GM23338 (cell line): ENCODE data around the gene ACY1. TPM values are rescaled to one million over a fixed set of nuclear protein-coding genes. Genes with fewer than 3 reads are reported as not detected.

Experiments
- ATAC-seq: fragments of 200-7000 bp; cut with Tn5 transposase; 3 replicates; pipeline ENCODE4 v1.9.1; 2020
- DNase-seq: peaks from one replicate; pipeline ENCODE4 v3.0.0-alpha.2; 2015; ENCODE audit warnings: low spot score
- H2AFZ ChIP-seq: fragments of 200-600 bp; sonication (generic); 2 replicates; pipeline ENCODE4 v1.8.0; 2016; ENCODE audit warnings: antibody characterized with exemption, mild to moderate bottlenecking, moderate library complexity
- H3F3A ChIP-seq: fragments of 200-600 bp; sonication (generic); replicated peaks from 2 replicates; pipeline ENCODE4 v1.8.0; 2017; ENCODE audit warnings: antibody characterized with exemption, mixed run types, low read depth
- H3K27ac ChIP-seq: fragments of 200-600 bp; sonication (generic); 2 replicates; pipeline ENCODE4 v1.6.1; 2016; ENCODE audit warnings: low read depth
- H3K27me3 ChIP-seq: fragments of 200-600 bp; sonication (generic); 2 replicates; pipeline ENCODE4 v1.8.0; 2016; ENCODE audit warnings: mild to moderate bottlenecking, mixed run types, moderate library complexity; ENCODE audit not compliant: insufficient read depth
- H3K36me3 ChIP-seq: fragments of 200-600 bp; sonication (generic); 2 replicates; pipeline ENCODE4 v1.8.0; 2016; ENCODE audit warnings: mild to moderate bottlenecking; ENCODE audit not compliant: insufficient read depth
- H3K4me1 ChIP-seq: fragments of 200-600 bp; sonication (generic); 2 replicates; pipeline ENCODE4 v1.8.0; 2016; ENCODE audit warnings: mild to moderate bottlenecking, moderate library complexity; ENCODE audit not compliant: insufficient read depth
- H3K4me2 ChIP-seq: fragments of 200-600 bp; sonication (generic); 2 replicates; pipeline ENCODE4 v1.7.1; 2017; ENCODE audit warnings: mixed run types
- H3K4me3 ChIP-seq: fragments of 200-600 bp; sonication (generic); 2 replicates; pipeline ENCODE4 v1.6.1; 2016; ENCODE audit warnings: mixed run types
- H3K79me2 ChIP-seq: fragments of 200-600 bp; sonication (generic); replicated peaks from 2 replicates; pipeline ENCODE4 v1.8.0; 2017; ENCODE audit warnings: mild to moderate bottlenecking; ENCODE audit not compliant: insufficient read depth
- H3K9me2 ChIP-seq: fragments of 200-600 bp; sonication (generic); 2 replicates; pipeline ENCODE4 v1.8.0; 2017; ENCODE audit not compliant: insufficient read depth
- H4K20me1 ChIP-seq: fragments of 200-600 bp; sonication (generic); replicated peaks from 2 replicates; pipeline ENCODE4 v1.8.0; 2017; ENCODE audit warnings: mild to moderate bottlenecking; ENCODE audit not compliant: insufficient read depth
- H3K27ac Mint-ChIP-seq: 2 replicates; pipeline ENCODE4 v1.8.0; 2020; ENCODE audit warnings: inconsistent platforms, mild to moderate bottlenecking, moderate library complexity, mixed read lengths
- H3K27me3 Mint-ChIP-seq: 3 replicates; pipeline ENCODE4 v1.8.0; 2022; ENCODE audit warnings: low read depth, mild to moderate bottlenecking, moderate library complexity, mixed read lengths, inconsistent platforms; ENCODE audit not compliant: insufficient read depth, poor library complexity
- H3K36me3 Mint-ChIP-seq: 3 replicates; pipeline ENCODE4 v1.8.0; 2021; ENCODE audit warnings: low read depth, mild to moderate bottlenecking, inconsistent platforms, moderate library complexity, mixed read lengths
- H3K4me1 Mint-ChIP-seq: 3 replicates; pipeline ENCODE4 v1.8.0; 2020; ENCODE audit warnings: mild to moderate bottlenecking, inconsistent platforms, mixed read lengths
- H3K4me3 Mint-ChIP-seq: 3 replicates; pipeline ENCODE4 v1.8.0; 2021; ENCODE audit warnings: moderate library complexity, mild to moderate bottlenecking, inconsistent platforms, mixed read lengths
- H3K9me3 Mint-ChIP-seq: 3 replicates; pipeline ENCODE4 v1.8.0; 2020; ENCODE audit warnings: moderate library complexity, mild to moderate bottlenecking, inconsistent platforms, mixed read lengths
- JUNB ChIP-seq: IDR thresholded peaks from one replicate; pipeline ENCODE4 v1.6.1; 2016; ENCODE audit warnings: antibody characterized with exemption; ENCODE audit not compliant: unreplicated experiment
- NANOG ChIP-seq: IDR thresholded peaks from 2 replicates; pipeline ENCODE4 v1.6.1; 2016; ENCODE audit warnings: antibody characterized with exemption, borderline replicate concordance
- POLR2AphosphoS5 ChIP-seq: IDR thresholded peaks from 2 replicates; pipeline ENCODE4 v1.6.1; 2016; ENCODE audit warnings: antibody characterized with exemption, low read depth
- ZNF331 ChIP-seq: fragments of 250-450 bp; sonication (Bioruptor Pico); IDR thresholded peaks from 2 replicates; pipeline ENCODE4 v1.5.0; 2020; ENCODE audit warnings: low read depth, mild to moderate bottlenecking, moderate library complexity
- polyA plus RNA-seq: library from polyadenylated mRNA; unstranded; fragments of >200 nt; fragmentation: Nextera tagmentation; extraction: Ambion mirVana; gene quantifications from 2 replicates; pipeline ENCODE4 v1.2.1, GENCODE V29; 2016
- total RNA-seq: library from RNA; depleted of rRNA; stranded (reverse); fragments of >200 nt; shearing (Covaris generic); gene quantifications from 2 replicates; pipeline ENCODE4 v1.2.3, GENCODE V29; 2014
- TF ChIP-seq, protein P1 (sequence below), 2 experiments: fragments of 200-600 bp in 1 of 2; sonication (generic) in 1 of 2; conservative IDR thresholded peaks; 2 replicates each; pipeline versions ENCODE4 v1.5.1 to v1.6.1; 2016 to 2017; ENCODE audit warnings: antibody characterized with exemption in 2 of 2, low read depth in 2 of 2, mild to moderate bottlenecking in 2 of 2, moderate library complexity in 1 of 2

Gene ACY1
- total and polyA plus RNA-seq, 2 experiments from 2014 or later = 38.4 to 62.8 TPM

GRCh38 chr3:52005571-52005986 lies 22.2 kb downstream of the ACY1 start:
- ATAC-seq = peak; percentile 47
- H3K4me3 ChIP-seq = peak overlapping the region; percentile 47

DNA sequence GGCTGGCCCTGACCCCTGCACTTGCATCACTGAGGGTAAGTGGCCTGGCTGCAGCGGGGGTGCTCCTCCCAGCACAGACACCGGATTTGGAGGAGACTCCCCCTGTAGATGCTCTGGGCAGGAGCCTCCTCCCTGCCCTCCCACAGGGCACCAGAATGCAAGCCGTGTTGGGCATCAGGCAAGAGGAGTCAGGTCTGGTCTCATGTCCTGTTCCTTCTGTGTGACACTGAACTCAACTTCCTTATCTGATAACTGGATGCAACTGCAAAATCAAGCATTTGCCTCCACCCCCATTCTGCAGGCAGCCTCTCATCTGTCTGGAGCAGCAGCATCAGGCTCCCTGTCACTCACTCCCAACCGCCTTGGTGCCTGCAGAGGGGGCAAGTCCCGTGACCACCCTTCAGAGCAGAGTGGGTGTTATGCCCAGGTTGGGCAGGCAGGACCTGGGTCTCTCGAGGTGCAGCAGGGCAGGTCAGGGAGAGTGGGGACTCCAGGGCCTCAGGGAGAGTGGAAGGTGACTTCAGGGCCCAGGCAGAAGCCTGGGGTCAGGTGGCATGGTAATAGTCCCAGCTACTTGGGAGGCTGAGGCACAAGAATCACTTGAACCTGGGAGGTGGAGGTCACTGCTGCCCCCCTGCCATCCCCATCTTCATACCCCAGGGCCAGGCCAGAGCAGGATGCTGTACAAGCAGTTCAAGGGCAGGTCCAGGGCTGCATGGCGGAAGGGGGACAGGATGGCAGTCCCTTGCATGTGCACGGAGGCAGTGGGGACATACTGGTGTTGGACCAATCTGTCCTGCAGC lies 22.9 kb downstream of the ACY1 start:
- H3K4me3 Mint-ChIP-seq = peak overlapping the region; percentile 59
- Histone ChIP-seq H3F3A (no peaks in the 10 kb centered on the region; the same call in 1 of the 2 replicates), H3K9me2 (no peaks in the 10 kb centered on the region), H4K20me1 (no peaks in the 10 kb centered on the region), H3K4me3 (peak overlapping the region; percentile 47), H2AFZ (peak overlapping the region; percentile 91), H3K27me3 (no peaks in the 10 kb centered on the region), H3K79me2 (no peaks in the 10 kb centered on the region), H3K27ac (no peak overlapping the region), H3K4me1 (peaks cover 30% of the 10 kb centered on the region; the same call in 1 of the 2 replicates), H3K4me2 (peak overlapping the region; percentile 73), H3K36me3 (no peaks in the 10 kb centered on the region)
- ATAC-seq (peak; percentile 3), DNase-seq (no peak)
- no peaks in the 10 kb centered on the region for H3K9me3 Mint-ChIP-seq
- H3K4me1 Mint-ChIP-seq = peaks cover 58% of the 10 kb centered on the region
- TF ChIP-seq JUNB = no peak
- TF ChIP-seq, protein P1, sequence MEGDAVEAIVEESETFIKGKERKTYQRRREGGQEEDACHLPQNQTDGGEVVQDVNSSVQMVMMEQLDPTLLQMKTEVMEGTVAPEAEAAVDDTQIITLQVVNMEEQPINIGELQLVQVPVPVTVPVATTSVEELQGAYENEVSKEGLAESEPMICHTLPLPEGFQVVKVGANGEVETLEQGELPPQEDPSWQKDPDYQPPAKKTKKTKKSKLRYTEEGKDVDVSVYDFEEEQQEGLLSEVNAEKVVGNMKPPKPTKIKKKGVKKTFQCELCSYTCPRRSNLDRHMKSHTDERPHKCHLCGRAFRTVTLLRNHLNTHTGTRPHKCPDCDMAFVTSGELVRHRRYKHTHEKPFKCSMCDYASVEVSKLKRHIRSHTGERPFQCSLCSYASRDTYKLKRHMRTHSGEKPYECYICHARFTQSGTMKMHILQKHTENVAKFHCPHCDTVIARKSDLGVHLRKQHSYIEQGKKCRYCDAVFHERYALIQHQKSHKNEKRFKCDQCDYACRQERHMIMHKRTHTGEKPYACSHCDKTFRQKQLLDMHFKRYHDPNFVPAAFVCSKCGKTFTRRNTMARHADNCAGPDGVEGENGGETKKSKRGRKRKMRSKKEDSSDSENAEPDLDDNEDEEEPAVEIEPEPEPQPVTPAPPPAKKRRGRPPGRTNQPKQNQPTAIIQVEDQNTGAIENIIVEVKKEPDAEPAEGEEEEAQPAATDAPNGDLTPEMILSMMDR (conservative IDR thresholded peaks at IDR 0.05; ENCODE audit: low read depth in 2 of 2) = no peak
- no peaks in the 10 kb centered on the region; the same call in 2 of the 3 replicates for H3K36me3 Mint-ChIP-seq
- peaks cover 23% of the 10 kb centered on the region for H3K27me3 Mint-ChIP-seq
- H3K27ac Mint-ChIP-seq = no peak overlapping the region

More at GRCh38 chr3:52005571-52005986, 22.2 kb downstream of the ACY1 start:
- H3K36me3 ChIP-seq = no peaks in the 10 kb centered on the region
- no peak overlapping the region for H3K27ac Mint-ChIP-seq
- peaks cover 30% of the 10 kb centered on the region; the same call in 1 of the 2 replicates for H3K4me1 ChIP-seq
- peak overlapping the region; percentile 59 for H3K4me3 Mint-ChIP-seq
- no peaks in the 10 kb centered on the region; the same call in 1 of the 2 replicates for H3F3A ChIP-seq
- peak overlapping the region; percentile 73 for H3K4me2 ChIP-seq
- no peaks in the 10 kb centered on the region for H3K9me2 ChIP-seq
- TF ChIP-seq NANOG (no peak), ZNF331 (CRISPR knock-in tag) (no peak), POLR2AphosphoS5 (peak; percentile 52; the same call in 1 of the 2 replicates)
- TF ChIP-seq, protein P1 (conservative IDR thresholded peaks at IDR 0.05; ENCODE audit: low read depth in 2 of 2) = no peak
- H4K20me1 ChIP-seq = no peaks in the 10 kb centered on the region
- H3K4me1 Mint-ChIP-seq = peaks cover 58% of the 10 kb centered on the region
- H3K27ac ChIP-seq = no peak overlapping the region
- H3K27me3 Mint-ChIP-seq = peaks cover 23% of the 10 kb centered on the region
- H3K79me2 ChIP-seq = no peaks in the 10 kb centered on the region
- H3K9me3 Mint-ChIP-seq = no peaks in the 10 kb centered on the region
- no peaks in the 10 kb centered on the region for H3K36me3 Mint-ChIP-seq
- peak; percentile 85 for DNase-seq
- no peaks in the 10 kb centered on the region for H3K27me3 ChIP-seq
- peak overlapping the region; percentile 91 for H2AFZ ChIP-seq
